ENCODE measurements around the gene PRIM1. TPM values are rescaled to one million over a fixed set of nuclear protein-coding genes. Genes with fewer than 3 reads are reported as not detected.

The PRIM1 gene
- total and polyA plus RNA-seq, 2 of the 13 experiments (the other 11 are each of a cell fraction or from before 2014, with no cell fraction given): 30.0 to 47.3 TPM

GRCh38 chr12:56724701-56724971, 27.5 kb downstream of the PRIM1 start:
- Histone ChIP-seq H3K4me2 (ENCODE audit: low read depth, low read length) (peak overlapping the region; percentile 98), H3K27me3 (ENCODE audit: control insufficient read depth in 1 of 2, insufficient read depth in 2 of 2, low read length in 2 of 2) (peaks cover 0 to 6% of the 10 kb centered on the region in 2 experiments; a peak in 1 of 5 replicates), H2AFZ (ENCODE audit: low read length) (no peak overlapping the region), H3K4me1 (ENCODE audit: insufficient read depth, low read length) (peaks cover 41% of the 10 kb centered on the region), H3K79me2 (ENCODE audit: insufficient read depth, low read length) (peaks cover 54% of the 10 kb centered on the region), H3K4me3 (replicated peaks in 1 of 3; ENCODE audit: insufficient read depth in 1 of 3, low read depth in 2 of 3, low read length in 3 of 3) (peak overlapping the region; percentile 84 to 94 (median 92)), H3K27ac (ENCODE audit: extremely low read length, insufficient read depth, low read length) (peak overlapping the region; percentile 92), H3K9ac (ENCODE audit: insufficient read depth, low read depth, low read length) (peak overlapping the region; percentile 100), H4K20me1 (ENCODE audit: insufficient read depth, low read length) (peaks cover 48% of the 10 kb centered on the region), H3K36me3 (replicated peaks in 1 of 2; ENCODE audit: control insufficient read depth in 1 of 2, insufficient read depth in 2 of 2, low read length in 2 of 2) (peaks cover 13 to 37% of the 10 kb centered on the region in 2 experiments), H3K9me3 (ENCODE audit: low read length) (no peaks in the 10 kb centered on the region)
- FAIRE-seq (no peak), DNase-seq (ENCODE audit: low spot score) (no peak), ATAC-seq (peak; percentile 4)
- TF ChIP-seq ZNF567 (CRISPR knock-in tag; IDR thresholded peaks at IDR 0.05; ENCODE audit: borderline replicate concordance) (0 out of 2 replicates have a peak, but pooled peaks have one; percentile 1), BATF2 (CRISPR knock-in tag; IDR thresholded peaks at IDR 0.05) (0 out of 2 replicates have a peak, but pooled peaks have one; percentile 12), RBM22 (optimal IDR thresholded peaks at IDR 0.05; ENCODE audit: low read length) (no peak), CBX2 (IDR thresholded peaks at IDR 0.05; ENCODE audit: low read depth, low read length) (no peak), CBX2 (CRISPR knock-in tag; IDR thresholded peaks at IDR 0.05; ENCODE audit: low read depth) (no peak), KDM5A (IDR thresholded peaks at IDR 0.05; ENCODE audit: borderline replicate concordance, low read length) (no peak), ZNF780A (CRISPR knock-in tag; IDR thresholded peaks at IDR 0.05) (peak; percentile 39; the same call in 1 of the 2 replicates), ZMYM4 (CRISPR knock-in tag; IDR thresholded peaks at IDR 0.05) (no peak), ZNF10 (CRISPR knock-in tag; IDR thresholded peaks at IDR 0.05; ENCODE audit: borderline replicate concordance, low read depth) (no peak), SNAPC2 (CRISPR knock-in tag; IDR thresholded peaks at IDR 0.05) (no peak), HOXA7 (CRISPR knock-in tag; IDR thresholded peaks at IDR 0.05) (0 out of 2 replicates have a peak, but pooled peaks have one; percentile 32), ZNF879 (CRISPR knock-in tag; IDR thresholded peaks at IDR 0.05) (no peak), ESRRA (CRISPR knock-in tag; IDR thresholded peaks at IDR 0.05; ENCODE audit: low read depth) (no peak), TCF7 (IDR thresholded peaks at IDR 0.05; ENCODE audit: low read depth) (no peak), MAFF (IDR thresholded peaks at IDR 0.05; ENCODE audit: low read depth, low read length) (no peak), STAG1 (CRISPR knock-in tag; IDR thresholded peaks at IDR 0.05) (no peak), ZNF446 (CRISPR knock-in tag; IDR thresholded peaks at IDR 0.05) (no peak), SNRNP70 (IDR thresholded peaks at IDR 0.05; ENCODE audit: low read depth, low read length) (no peak)
- TF ChIP-seq, protein P1, sequence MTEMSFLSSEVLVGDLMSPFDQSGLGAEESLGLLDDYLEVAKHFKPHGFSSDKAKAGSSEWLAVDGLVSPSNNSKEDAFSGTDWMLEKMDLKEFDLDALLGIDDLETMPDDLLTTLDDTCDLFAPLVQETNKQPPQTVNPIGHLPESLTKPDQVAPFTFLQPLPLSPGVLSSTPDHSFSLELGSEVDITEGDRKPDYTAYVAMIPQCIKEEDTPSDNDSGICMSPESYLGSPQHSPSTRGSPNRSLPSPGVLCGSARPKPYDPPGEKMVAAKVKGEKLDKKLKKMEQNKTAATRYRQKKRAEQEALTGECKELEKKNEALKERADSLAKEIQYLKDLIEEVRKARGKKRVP (CRISPR knock-in tag; IDR thresholded peaks at IDR 0.05): no peak
- TF ChIP-seq, protein P2, sequence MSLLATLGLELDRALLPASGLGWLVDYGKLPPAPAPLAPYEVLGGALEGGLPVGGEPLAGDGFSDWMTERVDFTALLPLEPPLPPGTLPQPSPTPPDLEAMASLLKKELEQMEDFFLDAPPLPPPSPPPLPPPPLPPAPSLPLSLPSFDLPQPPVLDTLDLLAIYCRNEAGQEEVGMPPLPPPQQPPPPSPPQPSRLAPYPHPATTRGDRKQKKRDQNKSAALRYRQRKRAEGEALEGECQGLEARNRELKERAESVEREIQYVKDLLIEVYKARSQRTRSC (CRISPR knock-in tag; IDR thresholded peaks at IDR 0.05; ENCODE audit: low read depth): no peak
- intact Hi-C loops (cut with micrococcal nuclease; ENCODE audit: unreplicated experiment): loop anchor here (2.0 to 10.0 kb wide), 2 partner anchors 26 to 80 kb away; partner anchors contain the start of gene ATP5F1B
- WGBS (ENCODE audit: low lambda C conversion rate): 0% methylated on average over 4 of the region's 9 CpGs
- BruUV-seq (replicated peaks): TSS peak; percentile 77
- ChIA-PET POLR2A (interaction anchor here (1.0 to 1.8 kb wide), 10 partner anchors 11 to 90 kb away, joined by 4 to 42 read pairs (median 14); partner anchors contain the start of genes ATP5F1B and PTGES3), CTCF (ENCODE audit: low intra/inter-chr PET ratio, low total read pairs) (no interaction called here)
- in situ Hi-C loops (cut with HindIII; ENCODE audit: extremely low pct_ligation_motif_present, low pct_unique_long_range_greater_than_20kb): loop anchor here (10.0 kb wide), 1 partner anchor 80 kb away; the partner anchor contains the start of gene ATP5F1B
